IMR-90 (cell line): ENCODE data around the gene NEDD4L. TPM values are rescaled to one million over a fixed set of nuclear protein-coding genes. Genes with fewer than 3 reads are reported as not detected.

ENCODE experiments used
- ATAC-seq: fragments of 200-7000 bp; cut with Tn5 transposase; 2 replicates; pipeline ENCODE4 v1.9.1; 2020; ENCODE audit warnings: low read depth, mild to moderate bottlenecking, moderate library complexity
- BruUV-seq: library from RNA; stranded (reverse); fragments of 400-500 nt; replicated peaks from 2 replicates; lab custom pipeline; 2021; lab: Mats Ljungman, UMichigan
- CTCF ChIA-PET: fragments of 300-600 bp; formaldehyde crosslinking; extraction: SDS; loops from one replicate; lab custom pipeline; 2021; ENCODE audit warnings: antibody characterized with exemption; lab: Yijun Ruan, JAX
- POLR2A ChIA-PET: fragments of 300-600 bp; sonication (Branson Sonifier 250); formaldehyde crosslinking; loops from one replicate; lab custom pipeline; 2022; ENCODE audit warnings: antibody characterized with exemption; ENCODE audit not compliant: unreplicated experiment; lab: Charles Lee
- DNase-seq: peaks from one replicate; pipeline ENCODE4 v3.0.0; 2013
- H2AFZ ChIP-seq: replicated peaks from 2 replicates; pipeline ENCODE3; 2013; ENCODE audit warnings: low read length, mild to moderate bottlenecking; ENCODE audit not compliant: poor library complexity
- H2AK5ac ChIP-seq: 2 replicates; pipeline ENCODE4 v1.6.1; 2013; ENCODE audit warnings: low read depth, low read length, inconsistent platforms
- H2AK9ac ChIP-seq: replicated peaks from 2 replicates; pipeline ENCODE3; 2013; ENCODE audit warnings: mild to moderate bottlenecking, low read depth, low read length, moderate library complexity; ENCODE audit not compliant: poor library complexity
- H2BK120ac ChIP-seq: 2 replicates; pipeline ENCODE4 v1.6.1; 2013; ENCODE audit warnings: low read depth, low read length, inconsistent platforms
- H2BK15ac ChIP-seq: 3 replicates; pipeline ENCODE4 v1.6.1; 2013; ENCODE audit warnings: low read depth, low read length, inconsistent platforms
- H2BK20ac ChIP-seq: 2 replicates; pipeline ENCODE4 v1.6.1; 2013; ENCODE audit warnings: low read depth, mild to moderate bottlenecking, inconsistent platforms, low read length, moderate library complexity
- H2BK5ac ChIP-seq: 2 replicates; pipeline ENCODE4 v1.6.1; 2013; ENCODE audit warnings: mild to moderate bottlenecking, low read depth, low read length, inconsistent platforms; ENCODE audit not compliant: poor library complexity, severe bottlenecking
- H3K14ac ChIP-seq: replicated peaks from 2 replicates; pipeline ENCODE4 v1.6.1; 2013; ENCODE audit warnings: low read depth, low read length, inconsistent platforms
- H3K18ac ChIP-seq: 2 replicates; pipeline ENCODE4 v1.6.1; 2013; ENCODE audit warnings: low read depth, low read length, control low read depth
- H3K23ac ChIP-seq: 2 replicates; pipeline ENCODE4 v1.6.1; 2013; ENCODE audit warnings: low read depth, low read length, inconsistent platforms
- H3K27ac ChIP-seq: 2 replicates; pipeline ENCODE4 v1.5.1; 2013; ENCODE audit warnings: mild to moderate bottlenecking, control low read depth, low read length; ENCODE audit not compliant: insufficient read depth
- H3K27me3 ChIP-seq: 2 replicates; pipeline ENCODE4 v1.6.1; 2013; ENCODE audit warnings: low read length; ENCODE audit not compliant: control insufficient read depth, insufficient read depth
- H3K36me3 ChIP-seq: 2 replicates; pipeline ENCODE4 v1.6.1; 2013; ENCODE audit warnings: low read length, mixed read lengths; ENCODE audit not compliant: control insufficient read depth, insufficient read depth
- H3K4ac ChIP-seq: 2 replicates; pipeline ENCODE4 v1.6.1; 2013; ENCODE audit warnings: low read depth, low read length, inconsistent platforms
- H3K4me1 ChIP-seq: 2 replicates; pipeline ENCODE4 v1.6.1; 2013; ENCODE audit warnings: low read length, mixed read lengths; ENCODE audit not compliant: control insufficient read depth, insufficient read depth
- H3K4me2 ChIP-seq: 2 replicates; pipeline ENCODE4 v1.6.1; 2013; ENCODE audit warnings: low read depth, mild to moderate bottlenecking, control low read depth, low read length, moderate library complexity
- H3K4me3 ChIP-seq: 2 replicates; pipeline ENCODE4 v1.5.1; 2013; ENCODE audit warnings: low read depth, mild to moderate bottlenecking, control low read depth, low read length, moderate library complexity; ENCODE audit not compliant: insufficient read depth
- H3K56ac ChIP-seq: 2 replicates; pipeline ENCODE4 v1.6.1; 2013; ENCODE audit warnings: low read length, inconsistent platforms; ENCODE audit not compliant: insufficient read depth; ENCODE audit errors: extremely low read depth
- H3K79me1 ChIP-seq, 2 experiments: 2 replicates each; pipeline ENCODE4 v1.6.1; 2013; ENCODE audit warnings: low read length in 2 of 2, inconsistent platforms in 1 of 2, low read depth in 1 of 2
- H3K9ac ChIP-seq: 2 replicates; pipeline ENCODE4 v1.6.1; 2013; ENCODE audit warnings: low read depth, low read length, control low read depth
- H3K9me1 ChIP-seq: 2 replicates; pipeline ENCODE4 v1.6.1; 2013; ENCODE audit warnings: low read length, inconsistent platforms; ENCODE audit not compliant: insufficient read depth
- H3K9me3 ChIP-seq: 2 replicates; pipeline ENCODE4 v1.6.1; 2013; ENCODE audit warnings: low read length; ENCODE audit not compliant: control insufficient read depth, insufficient read depth
- H4K20me1 ChIP-seq: 2 replicates; pipeline ENCODE4 v1.6.1; 2013; ENCODE audit warnings: low read length, inconsistent platforms; ENCODE audit not compliant: insufficient read depth
- H4K5ac ChIP-seq: 2 replicates; pipeline ENCODE4 v1.6.1; 2013; ENCODE audit warnings: mild to moderate bottlenecking, low read depth, low read length, control low read depth
- H4K8ac ChIP-seq, 2 experiments: 2 replicates each; pipeline ENCODE4 v1.6.1; 2013; ENCODE audit warnings: low read depth in 2 of 2, low read length in 2 of 2, control low read depth in 1 of 2, inconsistent platforms in 1 of 2
- H4K91ac ChIP-seq: 2 replicates; pipeline ENCODE4 v1.6.1; 2013; ENCODE audit warnings: low read depth, low read length, inconsistent platforms; ENCODE audit not compliant: insufficient read depth
- RFX5 ChIP-seq: IDR thresholded peaks from 2 replicates; pipeline ENCODE4 v1.8.0; 2012; ENCODE audit warnings: low read depth, mild to moderate bottlenecking, low read length, moderate library complexity
- WGBS, 2 experiments: methylation state at CpG; one replicate each; pipeline versions ENCODE4 v1.1.5 to v1.1.7; 2013; ENCODE audit warnings: missing lambda C conversion rate in 2 of 2; ENCODE audit not compliant: insufficient read length in 1 of 2; ENCODE audit errors: extremely low coverage in 2 of 2; 5-methylcytosine and 5-hydroxymethylcytosine counted together
- dilution Hi-C: fragments of 300-500 bp; cut with HindIII; formaldehyde crosslinking; loops from one replicate; pipeline ENCODE4 v1.14.3; 2018; ENCODE audit warnings: low sequenced_read_pairs; ENCODE audit not compliant: unreplicated experiment
- in situ Hi-C: fragments of 300-500 bp; cut with MboI; formaldehyde crosslinking; loops from 3 replicates; pipeline ENCODE4 v1.14.3; 2019; ENCODE audit warnings: low sequenced_read_pairs, inconsistent platforms, mixed read lengths
- intact Hi-C: fragments of 100-400 bp; cut with micrococcal nuclease; formaldehyde crosslinking; loops from 2 replicates; pipeline ENCODE4 v1.10.0; 2022
- polyA plus RNA-seq, 3 experiments: library from polyadenylated mRNA; depleted of rRNA; stranded (reverse); fragments of >200 nt; gene quantifications; 2 replicates each; pipeline ENCODE4 v1.2.3, GENCODE V29; 2012; ENCODE audit warnings: low replicate concordance in 1 of 3
- total RNA-seq: library from RNA; depleted of rRNA; stranded (reverse); fragments of >200 nt; gene quantifications from 2 replicates; pipeline ENCODE4 v1.2.3, GENCODE V29; 2012

Gene NEDD4L
- total and polyA plus RNA-seq, 2 of the 4 experiments (the other 2 are of a cell fraction), result 10.0 to 10.9 TPM

GRCh38 chr18:58023108-58023507 is 20.9 kb upstream of the NEDD4L start:
- no peak overlapping the region for H2BK120ac ChIP-seq
- no peak overlapping the region for H2AK5ac ChIP-seq
- no peak overlapping the region for H3K4ac ChIP-seq
- H3K4me3 ChIP-seq, result no peak overlapping the region
- no peak overlapping the region for H4K8ac ChIP-seq
- no peak for TF ChIP-seq RFX5
- dilution Hi-C loops (no loop called here), intact Hi-C loops (no loop called here), in situ Hi-C loops (no loop called here)
- H3K9me3 ChIP-seq, result no peaks in the 10 kb centered on the region
- ChIA-PET CTCF (interaction anchor here (0.6 kb wide), 1 partner anchor 426 kb away, joined by 5 read pairs; no protein-coding TSS in a partner anchor), POLR2A (no interaction called here)
- no peak overlapping the region for H2BK5ac ChIP-seq
- WGBS, 2 experiments, result no CpG with 5 or more reads among the region's 2 CpGs
- peaks cover 8% of the 10 kb centered on the region for H3K27me3 ChIP-seq
- no peak overlapping the region for H3K14ac ChIP-seq
- no peaks in the 10 kb centered on the region for H3K9me1 ChIP-seq
- no peak overlapping the region for H4K5ac ChIP-seq
- no peak overlapping the region for H3K18ac ChIP-seq
- no peak overlapping the region for H3K27ac ChIP-seq
- BruUV-seq, result no TSS peak
- H3K4me1 ChIP-seq, result no peaks in the 10 kb centered on the region
- no peak for ATAC-seq
- H2BK20ac ChIP-seq, result no peak overlapping the region
- DNase-seq, result no peak
- H3K36me3 ChIP-seq, result no peaks in the 10 kb centered on the region
- no peak overlapping the region for H3K4me2 ChIP-seq
- no peak overlapping the region for H4K91ac ChIP-seq
- no peaks in the 10 kb centered on the region for H4K20me1 ChIP-seq
- H3K23ac ChIP-seq, result no peak overlapping the region
- H3K79me1 ChIP-seq, result no peaks in the 10 kb centered on the region
- H3K56ac ChIP-seq, result no peak overlapping the region
- H2BK15ac ChIP-seq, result no peak overlapping the region
- H3K9ac ChIP-seq, result no peak overlapping the region
- H2AFZ ChIP-seq, result no peak overlapping the region
- H2AK9ac ChIP-seq, result no peak overlapping the region
